ENCODE results near the gene MAPKAP1. TPM values are rescaled to one million over a fixed set of nuclear protein-coding genes. Genes with fewer than 3 reads are reported as not detected.

MAPKAP1 gene
- total RNA-seq, 1 experiment from 2014 or later = 114 TPM

GRCh38 chr9:125551781-125552180 lies 155.2 kb downstream of the MAPKAP1 start:
- no peaks in the 10 kb centered on the region for H3K36me3 ChIP-seq (replicated peaks; ENCODE audit: control insufficient read depth, insufficient read depth, low read length)
- no peak for DNase-seq
- no peaks in the 10 kb centered on the region for H3K27me3 ChIP-seq (ENCODE audit: control insufficient read depth, insufficient read depth, low read length)
- no peak overlapping the region for H3K4me3 ChIP-seq (ENCODE audit: insufficient read depth, low read depth, low read length)

- no peak overlapping the region for H3K4me3 ChIP-seq (ENCODE audit: insufficient read depth, low read depth, low read length)
- no peak for DNase-seq
- H3K27me3 ChIP-seq (ENCODE audit: control insufficient read depth, insufficient read depth, low read length) = no peaks in the 10 kb centered on the region
- no peaks in the 10 kb centered on the region for H3K36me3 ChIP-seq (replicated peaks; ENCODE audit: control insufficient read depth, insufficient read depth, low read length)
These were observed 156.8 kb downstream of the MAPKAP1 start for GRCh38 chr9:125549891-125550885.

GRCh38 chr9:125549465-125549871 lies 157.5 kb downstream of the MAPKAP1 start:
- DNase-seq = no peak
- Histone ChIP-seq H3K27me3 (ENCODE audit: control insufficient read depth, insufficient read depth, low read length) (no peaks in the 10 kb centered on the region), H3K4me3 (ENCODE audit: insufficient read depth, low read depth, low read length) (no peak overlapping the region), H3K36me3 (replicated peaks; ENCODE audit: control insufficient read depth, insufficient read depth, low read length) (no peaks in the 10 kb centered on the region)

- H3K4me3 ChIP-seq (ENCODE audit: insufficient read depth, low read depth, low read length) = no peak overlapping the region
- no peaks in the 10 kb centered on the region for H3K36me3 ChIP-seq (replicated peaks; ENCODE audit: control insufficient read depth, insufficient read depth, low read length)
- DNase-seq = no peak
These were observed 158.0 kb downstream of the MAPKAP1 start for GRCh38 chr9:125549039-125549438.

GRCh38 chr9:125548141-125548540 lies 158.9 kb downstream of the MAPKAP1 start:
- Histone ChIP-seq H3K4me3 (ENCODE audit: insufficient read depth, low read depth, low read length) (no peak overlapping the region), H3K27me3 (ENCODE audit: control insufficient read depth, insufficient read depth, low read length) (no peaks in the 10 kb centered on the region), H3K36me3 (replicated peaks; ENCODE audit: control insufficient read depth, insufficient read depth, low read length) (no peaks in the 10 kb centered on the region)
- DNase-seq = no peak

More at GRCh38 chr9:125549039-125549438, 158.0 kb downstream of the MAPKAP1 start:
- H3K27me3 ChIP-seq (ENCODE audit: control insufficient read depth, insufficient read depth, low read length) = no peaks in the 10 kb centered on the region

- H3K27me3 ChIP-seq (ENCODE audit: control insufficient read depth, insufficient read depth, low read length) = no peaks in the 10 kb centered on the region
- no peak for DNase-seq
- H3K4me3 ChIP-seq (ENCODE audit: insufficient read depth, low read depth, low read length) = no peak overlapping the region
- H3K36me3 ChIP-seq (replicated peaks; ENCODE audit: control insufficient read depth, insufficient read depth, low read length) = no peaks in the 10 kb centered on the region
These were observed 159.6 kb downstream of the MAPKAP1 start for GRCh38 chr9:125547368-125547767.

- Histone ChIP-seq H3K4me3 (ENCODE audit: insufficient read depth, low read depth, low read length) (no peak overlapping the region), H3K27me3 (ENCODE audit: control insufficient read depth, insufficient read depth, low read length) (no peaks in the 10 kb centered on the region), H3K36me3 (replicated peaks; ENCODE audit: control insufficient read depth, insufficient read depth, low read length) (no peaks in the 10 kb centered on the region)
- DNase-seq = no peak
These were observed 161.2 kb downstream of the MAPKAP1 start for GRCh38 chr9:125545845-125546244.

GRCh38 chr9:125544988-125545651 lies 161.9 kb downstream of the MAPKAP1 start:
- H3K4me3 ChIP-seq (ENCODE audit: insufficient read depth, low read depth, low read length) = no peak overlapping the region
- no peaks in the 10 kb centered on the region for H3K27me3 ChIP-seq (ENCODE audit: control insufficient read depth, insufficient read depth, low read length)
- H3K36me3 ChIP-seq (replicated peaks; ENCODE audit: control insufficient read depth, insufficient read depth, low read length) = no peaks in the 10 kb centered on the region
- DNase-seq = no peak

GRCh38 chr9:125544484-125544883 lies 162.5 kb downstream of the MAPKAP1 start:
- DNase-seq = no peak
- Histone ChIP-seq H3K36me3 (replicated peaks; ENCODE audit: control insufficient read depth, insufficient read depth, low read length) (no peaks in the 10 kb centered on the region), H3K27me3 (ENCODE audit: control insufficient read depth, insufficient read depth, low read length) (no peaks in the 10 kb centered on the region), H3K4me3 (ENCODE audit: insufficient read depth, low read depth, low read length) (no peak overlapping the region)

- no peak for DNase-seq
- no peaks in the 10 kb centered on the region for H3K36me3 ChIP-seq (replicated peaks; ENCODE audit: control insufficient read depth, insufficient read depth, low read length)
- no peak overlapping the region for H3K4me3 ChIP-seq (ENCODE audit: insufficient read depth, low read depth, low read length)
- no peaks in the 10 kb centered on the region for H3K27me3 ChIP-seq (ENCODE audit: control insufficient read depth, insufficient read depth, low read length)
These were observed 165.2 kb downstream of the MAPKAP1 start for GRCh38 chr9:125541840-125542243.

- Histone ChIP-seq H3K4me3 (ENCODE audit: insufficient read depth, low read depth, low read length) (no peak overlapping the region), H3K27me3 (ENCODE audit: control insufficient read depth, insufficient read depth, low read length) (no peaks in the 10 kb centered on the region), H3K36me3 (replicated peaks; ENCODE audit: control insufficient read depth, insufficient read depth, low read length) (no peaks in the 10 kb centered on the region)
- DNase-seq = no peak
These were observed 166.5 kb downstream of the MAPKAP1 start for GRCh38 chr9:125540497-125540896.

- H3K4me3 ChIP-seq (ENCODE audit: insufficient read depth, low read depth, low read length) = no peak overlapping the region
- H3K36me3 ChIP-seq (replicated peaks; ENCODE audit: control insufficient read depth, insufficient read depth, low read length) = no peaks in the 10 kb centered on the region
- H3K27me3 ChIP-seq (ENCODE audit: control insufficient read depth, insufficient read depth, low read length) = no peaks in the 10 kb centered on the region
- no peak for DNase-seq
These were observed 168.9 kb downstream of the MAPKAP1 start for GRCh38 chr9:125538092-125538473.

GRCh38 chr9:125537442-125538091 lies 169.4 kb downstream of the MAPKAP1 start:
- DNase-seq = no peak
- no peak overlapping the region for H3K4me3 ChIP-seq (ENCODE audit: insufficient read depth, low read depth, low read length)
- H3K36me3 ChIP-seq (replicated peaks; ENCODE audit: control insufficient read depth, insufficient read depth, low read length) = no peaks in the 10 kb centered on the region
- no peaks in the 10 kb centered on the region for H3K27me3 ChIP-seq (ENCODE audit: control insufficient read depth, insufficient read depth, low read length)

- Histone ChIP-seq H3K4me3 (ENCODE audit: insufficient read depth, low read depth, low read length) (no peak overlapping the region), H3K36me3 (replicated peaks; ENCODE audit: control insufficient read depth, insufficient read depth, low read length) (no peaks in the 10 kb centered on the region), H3K27me3 (ENCODE audit: control insufficient read depth, insufficient read depth, low read length) (no peaks in the 10 kb centered on the region)
- no peak for DNase-seq
These were observed 170.2 kb downstream of the MAPKAP1 start for GRCh38 chr9:125536776-125537175.

Measured in H7 (cell line).